Astrocyte (in vitro differentiated cells and primary cell): Measurements from ENCODE around the gene COMMD3. TPM values are rescaled to one million over a fixed set of nuclear protein-coding genes. Genes with fewer than 3 reads are reported as not detected.

Experiments used
- DNase-seq: peaks from one replicate; pipeline ENCODE4 v3.0.0-alpha.2; 2010; ENCODE audit warnings: low read depth
- FAIRE-seq: peaks from 2 replicates; lab custom pipeline; 2011; peaks lifted over from hg19 to GRCh38; lab: Jason Lieb, UNC
- H2AFZ ChIP-seq: 2 replicates; pipeline ENCODE4 v1.6.0; 2012; ENCODE audit warnings: low read depth, low read length, inconsistent platforms
- H3K27ac ChIP-seq: 2 replicates; pipeline ENCODE4 v1.5.1; 2011; ENCODE audit warnings: low read depth, low read length, inconsistent platforms
- H3K27me3 ChIP-seq: 2 replicates; pipeline ENCODE4 v1.6.0; 2011; ENCODE audit warnings: low read length, inconsistent platforms; ENCODE audit not compliant: insufficient read depth
- H3K36me3 ChIP-seq: 2 replicates; pipeline ENCODE4 v1.5.1; 2011; ENCODE audit warnings: low read length, inconsistent platforms; ENCODE audit not compliant: insufficient read depth
- H3K4me1 ChIP-seq: 2 replicates; pipeline ENCODE4 v1.5.1; 2011; ENCODE audit warnings: low read length, inconsistent platforms; ENCODE audit not compliant: insufficient read depth
- H3K4me2 ChIP-seq: 2 replicates; pipeline ENCODE4 v1.6.0; 2012; ENCODE audit warnings: low read length, inconsistent platforms
- H3K4me3 ChIP-seq: 2 replicates; pipeline ENCODE4 v1.5.1; 2011; ENCODE audit warnings: low read depth, mild to moderate bottlenecking, low read length, inconsistent platforms; ENCODE audit not compliant: insufficient read depth
- H3K79me2 ChIP-seq: 2 replicates; pipeline ENCODE4 v1.6.0; 2012; ENCODE audit warnings: mild to moderate bottlenecking, low read length, inconsistent platforms; ENCODE audit not compliant: insufficient read depth
- H3K9ac ChIP-seq: 2 replicates; pipeline ENCODE4 v1.6.0; 2012; ENCODE audit warnings: mild to moderate bottlenecking, low read length, inconsistent platforms
- H3K9me3 ChIP-seq: 2 replicates; pipeline ENCODE4 v1.5.1; 2012; ENCODE audit warnings: low read depth, mild to moderate bottlenecking, low read length, inconsistent platforms; ENCODE audit not compliant: insufficient read depth
- H4K20me1 ChIP-seq: 2 replicates; pipeline ENCODE4 v1.6.0; 2012; ENCODE audit warnings: low read length, inconsistent platforms; ENCODE audit not compliant: insufficient read depth
- H3K27ac Mint-ChIP-seq: one replicate; pipeline ENCODE4 v1.8.0; 2021; ENCODE audit warnings: mild to moderate bottlenecking, mixed read lengths; ENCODE audit not compliant: unreplicated experiment
- H3K27me3 Mint-ChIP-seq: one replicate; pipeline ENCODE4 v1.8.0; 2021; ENCODE audit warnings: low read depth, mixed read lengths; ENCODE audit not compliant: unreplicated experiment
- H3K36me3 Mint-ChIP-seq: one replicate; pipeline ENCODE4 v1.8.0; 2021; ENCODE audit warnings: low read depth, mixed read lengths; ENCODE audit not compliant: unreplicated experiment
- H3K4me1 Mint-ChIP-seq: one replicate; pipeline ENCODE4 v1.8.0; 2021; ENCODE audit warnings: low read depth, mixed read lengths; ENCODE audit not compliant: unreplicated experiment
- H3K4me3 Mint-ChIP-seq: one replicate; pipeline ENCODE4 v1.8.0; 2021; ENCODE audit warnings: mild to moderate bottlenecking, moderate library complexity, mixed read lengths; ENCODE audit not compliant: unreplicated experiment
- H3K9me3 Mint-ChIP-seq: one replicate; pipeline ENCODE4 v1.8.0; 2021; ENCODE audit warnings: mild to moderate bottlenecking, mixed read lengths; ENCODE audit not compliant: unreplicated experiment
- CTCF ChIP-seq: IDR thresholded peaks from 2 replicates; pipeline ENCODE4 v1.5.1; 2011; ENCODE audit warnings: low read depth, mild to moderate bottlenecking, inconsistent platforms, low read length, moderate library complexity; ENCODE audit not compliant: insufficient read depth
- EZH2 ChIP-seq: IDR thresholded peaks from 2 replicates; pipeline ENCODE4 v1.6.1; 2012; ENCODE audit warnings: mild to moderate bottlenecking, low read length, inconsistent platforms; ENCODE audit not compliant: insufficient read depth
- total RNA-seq: library from RNA; stranded (reverse); gene quantifications from 2 replicates; pipeline ENCODE4 v1.2.1, GENCODE V29; 2021

Gene COMMD3
- total RNA-seq, 1 donor from 2014 or later, result 28.8 TPM

GRCh38 chr10:22293747-22294404 lies 22.3 kb upstream of the COMMD3 start:
- Histone ChIP-seq H3K4me3 (no peak overlapping the region), H4K20me1 (no peaks in the 10 kb centered on the region), H3K36me3 (no peaks in the 10 kb centered on the region), H3K4me1 (no peaks in the 10 kb centered on the region), H3K9me3 (no peaks in the 10 kb centered on the region), H3K27me3 (no peaks in the 10 kb centered on the region), H3K9ac (no peak overlapping the region), H2AFZ (no peak overlapping the region), H3K27ac (no peak overlapping the region), H3K4me2 (no peak overlapping the region), H3K79me2 (no peaks in the 10 kb centered on the region)
- H3K36me3 Mint-ChIP-seq, result no peaks in the 10 kb centered on the region
- no peak overlapping the region for H3K4me3 Mint-ChIP-seq
- no peak overlapping the region for H3K27ac Mint-ChIP-seq
- peaks cover 4% of the 10 kb centered on the region for H3K9me3 Mint-ChIP-seq
- DNase-seq (no peak), FAIRE-seq (no peak)
- no peaks in the 10 kb centered on the region for H3K4me1 Mint-ChIP-seq
- peaks cover 6% of the 10 kb centered on the region for H3K27me3 Mint-ChIP-seq
- TF ChIP-seq CTCF (no peak), EZH2 (no peak)

GRCh38 chr10:22294694-22295093 lies 21.5 kb upstream of the COMMD3 start:
- Mint-ChIP-seq H3K4me1 (no peaks in the 10 kb centered on the region), H3K4me3 (no peak overlapping the region), H3K27me3 (peaks cover 6% of the 10 kb centered on the region), H3K36me3 (no peaks in the 10 kb centered on the region), H3K9me3 (peaks cover 4% of the 10 kb centered on the region), H3K27ac (no peak overlapping the region)
- H2AFZ ChIP-seq, result no peak overlapping the region
- DNase-seq, result no peak
- no peaks in the 10 kb centered on the region for H4K20me1 ChIP-seq
- H3K9ac ChIP-seq, result no peak overlapping the region
- H3K27me3 ChIP-seq, result no peaks in the 10 kb centered on the region
- no peak for FAIRE-seq
- no peak overlapping the region for H3K4me3 ChIP-seq
- H3K4me2 ChIP-seq, result no peak overlapping the region
- H3K4me1 ChIP-seq, result no peaks in the 10 kb centered on the region
- H3K27ac ChIP-seq, result no peak overlapping the region
- H3K9me3 ChIP-seq, result no peaks in the 10 kb centered on the region
- H3K79me2 ChIP-seq, result no peaks in the 10 kb centered on the region
- TF ChIP-seq CTCF (no peak), EZH2 (no peak)
- H3K36me3 ChIP-seq, result no peaks in the 10 kb centered on the region

- Histone ChIP-seq H3K9ac (no peak overlapping the region), H3K4me3 (no peak overlapping the region), H3K79me2 (no peaks in the 10 kb centered on the region), H2AFZ (no peak overlapping the region), H3K9me3 (no peaks in the 10 kb centered on the region), H4K20me1 (no peaks in the 10 kb centered on the region), H3K27me3 (no peaks in the 10 kb centered on the region), H3K36me3 (no peaks in the 10 kb centered on the region), H3K4me2 (no peak overlapping the region), H3K4me1 (no peaks in the 10 kb centered on the region), H3K27ac (no peak overlapping the region)
- no peak for DNase-seq
- H3K4me3 Mint-ChIP-seq, result no peak overlapping the region
- no peak for TF ChIP-seq CTCF
- no peak for TF ChIP-seq EZH2
- peaks cover 2% of the 10 kb centered on the region for H3K36me3 Mint-ChIP-seq
- no peaks in the 10 kb centered on the region for H3K4me1 Mint-ChIP-seq
- FAIRE-seq, result no peak
- no peak overlapping the region for H3K27ac Mint-ChIP-seq
- peaks cover 2% of the 10 kb centered on the region for H3K9me3 Mint-ChIP-seq
- H3K27me3 Mint-ChIP-seq, result peaks cover 8% of the 10 kb centered on the region
These were observed 15.0 kb upstream of the COMMD3 start for GRCh38 chr10:22301193-22301592.
